HCT116 (cell line): ENCODE results near the gene GAL. TPM values are rescaled to one million over a fixed set of nuclear protein-coding genes. Genes with fewer than 3 reads are reported as not detected.

Experiments used
- ATAC-seq: fragments of 200-7000 bp; cut with Tn5 transposase; 2 replicates; pipeline ENCODE4 v1.9.1; 2020; ENCODE audit warnings: mild to moderate bottlenecking, moderate library complexity
- BruUV-seq: library from RNA; stranded (reverse); fragments of 400-500 nt; replicated peaks from 2 replicates; lab custom pipeline; 2021; lab: Mats Ljungman, UMichigan
- CTCF ChIA-PET: fragments of 300-600 bp; sonication (Branson Sonifier 250); formaldehyde crosslinking; loops from one replicate; lab custom pipeline; 2021; ENCODE audit warnings: antibody characterized with exemption; lab: Charles Lee
- POLR2A ChIA-PET: fragments of 300-600, 350-600 bp; sonication (Branson Sonifier 250); formaldehyde crosslinking; loops from one replicate; lab custom pipeline; 2021; ENCODE audit warnings: antibody characterized with exemption; lab: Charles Lee
- RAD21 ChIA-PET, 2 experiments: fragments of 300-600 bp; sonication (Branson Sonifier 250); formaldehyde crosslinking; loops; one replicate each; lab custom pipeline; 2023; ENCODE audit warnings: low total read pairs in 2 of 2; ENCODE audit not compliant: uncharacterized antibody in 2 of 2, unreplicated experiment in 2 of 2, low non-redundant PET in 1 of 2; lab: Charles Lee
- DNase-seq: peaks from one replicate; pipeline ENCODE4 v3.0.0-alpha.2; 2010; ENCODE audit warnings: low read depth, low spot score
- H2AFZ ChIP-seq: fragments of 200-600 bp; shearing (Covaris generic), sonication (generic); 2 replicates; pipeline ENCODE4 v1.6.1; 2017; ENCODE audit warnings: low read depth, mixed run types, mixed read lengths, antibody characterized with exemption, low read length; ENCODE audit not compliant: poor library complexity, severe bottlenecking
- H3K27ac ChIP-seq: 2 replicates; pipeline ENCODE4 v1.5.1; 2012; ENCODE audit warnings: low read depth, low read length
- H3K27me3 ChIP-seq: fragments of 200-600 bp; sonication (generic); 2 replicates; pipeline ENCODE4 v1.6.1; 2016; ENCODE audit warnings: mixed run types, low read length, mixed read lengths; ENCODE audit not compliant: insufficient read depth
- H3K36me3 ChIP-seq, 2 experiments: fragments of 200-500 bp in 1 of 2; fragments of 200-600 bp in 1 of 2; sonication (Bioruptor generic) in 1 of 2; sonication (generic) in 1 of 2; 2 replicates each; pipeline versions ENCODE4 v1.5.1 to v1.6.1; 2014 to 2016; ENCODE audit warnings: low read length in 2 of 2, inconsistent platforms in 1 of 2, mixed read lengths in 1 of 2, mixed run types in 1 of 2; ENCODE audit not compliant: insufficient read depth in 2 of 2, control insufficient read depth in 1 of 2
- H3K4me1 ChIP-seq, 2 experiments: fragments of 200-600 bp in 1 of 2; sonication (generic) in 1 of 2; 2 replicates each; pipeline versions ENCODE4 v1.5.1 to v1.6.1; 2012 to 2017; ENCODE audit warnings: low read length in 2 of 2, inconsistent platforms in 1 of 2, mild to moderate bottlenecking in 1 of 2, mixed read lengths in 1 of 2, mixed run types in 1 of 2, moderate library complexity in 1 of 2; ENCODE audit not compliant: insufficient read depth in 2 of 2, control insufficient read depth in 1 of 2
- H3K4me2 ChIP-seq: fragments of 200-600 bp; sonication (generic); 2 replicates; pipeline ENCODE4 v1.6.1; 2017; ENCODE audit warnings: mixed run types, low read length, mixed read lengths
- H3K4me3 ChIP-seq, 2 experiments: fragments of 200-600 bp in 1 of 2; sonication (generic) in 1 of 2; replicated peaks in 1 of 2; 2 replicates each; pipeline ENCODE4 v1.5.1; 2011 to 2016; ENCODE audit warnings: low read length in 2 of 2, control low read depth in 1 of 2, low read depth in 1 of 2, mild to moderate bottlenecking in 1 of 2, mixed read lengths in 1 of 2, mixed run types in 1 of 2
- H3K79me2 ChIP-seq: fragments of 200-600 bp; sonication (generic); 2 replicates; pipeline ENCODE4 v1.6.1; 2017; ENCODE audit warnings: mild to moderate bottlenecking, mixed run types, low read length, moderate library complexity, mixed read lengths; ENCODE audit not compliant: insufficient read depth
- H3K9ac ChIP-seq: fragments of 200-600 bp; sonication (generic); 2 replicates; pipeline ENCODE4 v1.6.1; 2016; ENCODE audit warnings: low read length, mixed read lengths
- H3K9me2 ChIP-seq: fragments of 200-600 bp; sonication (generic), shearing (Covaris generic); 2 replicates; pipeline ENCODE4 v1.6.1; 2017; ENCODE audit warnings: mixed run types, mild to moderate bottlenecking, moderate library complexity; ENCODE audit not compliant: insufficient read depth
- H3K9me3 ChIP-seq, 2 experiments: fragments of 200-500 bp in 1 of 2; fragments of 200-600 bp in 1 of 2; sonication (Bioruptor generic) in 1 of 2; sonication (generic) in 1 of 2; 2 replicates each; pipeline ENCODE4 v1.6.1; 2014 to 2017; ENCODE audit warnings: low read length in 2 of 2, mixed read lengths in 2 of 2, inconsistent platforms in 1 of 2, low read depth in 1 of 2, mild to moderate bottlenecking in 1 of 2, mixed run types in 1 of 2, moderate library complexity in 1 of 2; ENCODE audit not compliant: control insufficient read depth in 1 of 2, insufficient read depth in 1 of 2
- H4K20me1 ChIP-seq: fragments of 200-600 bp; sonication (generic), shearing (Covaris generic); 2 replicates; pipeline ENCODE4 v1.6.1; 2017; ENCODE audit warnings: mixed run types, mild to moderate bottlenecking, moderate library complexity; ENCODE audit not compliant: insufficient read depth
- CEBPB ChIP-seq: IDR thresholded peaks from 2 replicates; pipeline ENCODE4 v1.6.1; 2012; ENCODE audit warnings: low read depth
- EGR1 ChIP-seq: IDR thresholded peaks from 2 replicates; pipeline ENCODE4 v1.6.1; 2012; ENCODE audit warnings: low read depth
- FOSL1 ChIP-seq: IDR thresholded peaks from 2 replicates; pipeline ENCODE4 v1.6.1; 2012; ENCODE audit warnings: low read depth
- POLR2A ChIP-seq: IDR thresholded peaks from 2 replicates; pipeline ENCODE4 v1.7.0; 2011; ENCODE audit warnings: borderline replicate concordance; ENCODE audit not compliant: insufficient read depth, insufficient read length; ENCODE audit errors: extremely low read depth
- POLR2AphosphoS5 ChIP-seq: IDR thresholded peaks from 2 replicates; pipeline ENCODE4 v1.6.1; 2011; ENCODE audit warnings: mild to moderate bottlenecking, low read depth, low read length, moderate library complexity
- SIN3A ChIP-seq: IDR thresholded peaks from 2 replicates; pipeline ENCODE4 v1.6.1; 2012; ENCODE audit warnings: low read depth
- ZFX ChIP-seq: fragments of 450-650 bp; IDR thresholded peaks from 2 replicates; pipeline ENCODE4 v1.6.1; 2017
- ZNF274 ChIP-seq: fragments of 200-500 bp; sonication (Bioruptor generic); IDR thresholded peaks from 2 replicates; pipeline ENCODE4 v1.6.1; 2014; ENCODE audit warnings: mild to moderate bottlenecking, low read depth, low read length, inconsistent platforms
- intact Hi-C: fragments of 100-400 bp; cut with micrococcal nuclease; formaldehyde crosslinking; loops from 2 replicates; pipeline ENCODE4 v1.10.0; 2022
- total RNA-seq: library from RNA; stranded (reverse); gene quantifications from one replicate; pipeline ENCODE4 v1.2.1, GENCODE V29; 2021; ENCODE audit not compliant: unreplicated experiment
- TF ChIP-seq, protein P1 (sequence below): IDR thresholded peaks from 2 replicates; pipeline ENCODE4 v1.6.1; 2012; ENCODE audit warnings: low read depth
- TF ChIP-seq, protein P2 (sequence below): IDR thresholded peaks from 2 replicates; pipeline ENCODE4 v1.6.1; 2012
- TF ChIP-seq, protein P3 (sequence below), 3 experiments: fragments of 200-600 bp in 1 of 3; sonication (generic) in 1 of 3; IDR thresholded peaks in 2 of 3; conservative IDR thresholded peaks in 1 of 3; 2 replicates each; pipeline ENCODE4 v1.5.1; 2012 to 2017; ENCODE audit warnings: low read depth in 2 of 3, low read length in 2 of 3, antibody characterized with exemption in 1 of 3, borderline replicate concordance in 1 of 3, control low read depth in 1 of 3, mild to moderate bottlenecking in 1 of 3, mixed read lengths in 1 of 3, mixed run types in 1 of 3, moderate library complexity in 1 of 3; ENCODE audit not compliant: insufficient read depth in 1 of 3

The GAL gene
- total RNA-seq, 1 experiment from 2014 or later, result 83.1 TPM

DNA sequence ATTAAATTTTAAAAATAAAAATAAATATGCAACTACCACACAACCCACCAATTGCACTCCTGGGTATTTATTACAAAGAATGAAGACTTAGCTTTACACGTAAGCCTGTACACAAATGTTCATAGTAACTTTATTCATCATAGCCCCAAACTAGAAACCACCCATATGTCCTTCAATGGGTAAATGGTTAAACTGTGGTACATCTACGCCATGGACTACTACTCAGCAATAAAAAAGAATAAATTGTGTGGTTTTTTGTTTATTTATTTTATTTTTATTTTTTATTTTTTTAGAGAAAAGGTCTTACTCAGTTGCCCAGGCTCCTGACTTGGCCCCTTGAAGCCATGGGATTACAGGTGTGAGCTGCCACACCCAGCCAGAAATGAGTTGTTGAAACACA, 14.6 kb downstream of the GAL start:
- no TSS peak for BruUV-seq
- Histone ChIP-seq H3K4me1 (no peaks in the 10 kb centered on the region), H3K27ac (no peak overlapping the region), H3K9me2 (no peaks in the 10 kb centered on the region), H3K79me2 (no peaks in the 10 kb centered on the region), H3K4me3 (no peak overlapping the region), H2AFZ (no peak overlapping the region), H3K27me3 (no peaks in the 10 kb centered on the region), H3K36me3 (no peaks in the 10 kb centered on the region), H3K9me3 (no peaks in the 10 kb centered on the region; a peak in 1 of 4 replicates), H3K9ac (no peak overlapping the region), H3K4me2 (no peak overlapping the region), H4K20me1 (no peaks in the 10 kb centered on the region)
- TF ChIP-seq, protein P1, sequence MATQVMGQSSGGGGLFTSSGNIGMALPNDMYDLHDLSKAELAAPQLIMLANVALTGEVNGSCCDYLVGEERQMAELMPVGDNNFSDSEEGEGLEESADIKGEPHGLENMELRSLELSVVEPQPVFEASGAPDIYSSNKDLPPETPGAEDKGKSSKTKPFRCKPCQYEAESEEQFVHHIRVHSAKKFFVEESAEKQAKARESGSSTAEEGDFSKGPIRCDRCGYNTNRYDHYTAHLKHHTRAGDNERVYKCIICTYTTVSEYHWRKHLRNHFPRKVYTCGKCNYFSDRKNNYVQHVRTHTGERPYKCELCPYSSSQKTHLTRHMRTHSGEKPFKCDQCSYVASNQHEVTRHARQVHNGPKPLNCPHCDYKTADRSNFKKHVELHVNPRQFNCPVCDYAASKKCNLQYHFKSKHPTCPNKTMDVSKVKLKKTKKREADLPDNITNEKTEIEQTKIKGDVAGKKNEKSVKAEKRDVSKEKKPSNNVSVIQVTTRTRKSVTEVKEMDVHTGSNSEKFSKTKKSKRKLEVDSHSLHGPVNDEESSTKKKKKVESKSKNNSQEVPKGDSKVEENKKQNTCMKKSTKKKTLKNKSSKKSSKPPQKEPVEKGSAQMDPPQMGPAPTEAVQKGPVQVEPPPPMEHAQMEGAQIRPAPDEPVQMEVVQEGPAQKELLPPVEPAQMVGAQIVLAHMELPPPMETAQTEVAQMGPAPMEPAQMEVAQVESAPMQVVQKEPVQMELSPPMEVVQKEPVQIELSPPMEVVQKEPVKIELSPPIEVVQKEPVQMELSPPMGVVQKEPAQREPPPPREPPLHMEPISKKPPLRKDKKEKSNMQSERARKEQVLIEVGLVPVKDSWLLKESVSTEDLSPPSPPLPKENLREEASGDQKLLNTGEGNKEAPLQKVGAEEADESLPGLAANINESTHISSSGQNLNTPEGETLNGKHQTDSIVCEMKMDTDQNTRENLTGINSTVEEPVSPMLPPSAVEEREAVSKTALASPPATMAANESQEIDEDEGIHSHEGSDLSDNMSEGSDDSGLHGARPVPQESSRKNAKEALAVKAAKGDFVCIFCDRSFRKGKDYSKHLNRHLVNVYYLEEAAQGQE, result no peak
- TF ChIP-seq POLR2AphosphoS5, result no peak
- DNase-seq (no peak), ATAC-seq (no peak)
- intact Hi-C loops, result no loop called here
- ChIA-PET CTCF (no interaction called here), POLR2A (no interaction called here), RAD21 (no interaction called here)

DNA sequence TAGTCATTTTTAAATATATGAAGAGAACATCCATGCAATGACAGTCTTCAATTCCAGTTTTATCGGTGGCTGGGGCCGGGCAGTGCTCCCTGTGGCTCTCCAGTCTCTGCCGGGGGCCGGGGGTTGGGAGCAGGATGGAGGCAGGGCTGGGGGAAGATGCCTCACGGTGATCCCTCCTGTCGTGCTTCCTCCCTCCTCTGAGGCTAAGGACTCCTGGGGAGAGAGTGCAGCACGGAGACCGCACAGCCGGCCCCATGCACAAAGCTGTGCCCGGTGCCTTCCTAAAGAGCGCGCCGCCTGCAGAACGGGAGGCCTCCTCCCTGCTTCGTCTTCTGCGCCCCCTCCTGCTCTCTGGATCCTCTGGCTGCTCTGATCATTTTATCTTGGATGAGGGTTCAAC, 20.5 kb downstream of the GAL start:
- H3K4me2 ChIP-seq, result no peak overlapping the region
- no peaks in the 10 kb centered on the region for H3K9me3 ChIP-seq
- H3K4me3 ChIP-seq, result no peak overlapping the region
- ChIA-PET RAD21 (no interaction called here), POLR2A (no interaction called here), CTCF (no interaction called here)
- no peaks in the 10 kb centered on the region for H3K9me2 ChIP-seq
- no peaks in the 10 kb centered on the region for H4K20me1 ChIP-seq
- intact Hi-C loops, result no loop called here
- DNase-seq, result no peak
- no peaks in the 10 kb centered on the region for H3K27me3 ChIP-seq
- no peak overlapping the region for H3K27ac ChIP-seq
- H3K4me1 ChIP-seq, result no peaks in the 10 kb centered on the region
- H2AFZ ChIP-seq, result no peak overlapping the region
- H3K79me2 ChIP-seq, result no peaks in the 10 kb centered on the region
- no peak overlapping the region for H3K9ac ChIP-seq
- no peak for ATAC-seq
- no TSS peak for BruUV-seq
- no peaks in the 10 kb centered on the region for H3K36me3 ChIP-seq
- TF ChIP-seq ZNF274 (no peak), EGR1 (no peak), FOSL1 (no peak), POLR2AphosphoS5 (no peak), CEBPB (no peak), SIN3A (no peak), ZFX (no peak), POLR2A (no peak)
- TF ChIP-seq, protein P2, sequence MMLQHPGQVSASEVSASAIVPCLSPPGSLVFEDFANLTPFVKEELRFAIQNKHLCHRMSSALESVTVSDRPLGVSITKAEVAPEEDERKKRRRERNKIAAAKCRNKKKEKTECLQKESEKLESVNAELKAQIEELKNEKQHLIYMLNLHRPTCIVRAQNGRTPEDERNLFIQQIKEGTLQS, result no peak
- TF ChIP-seq, protein P1, result no peak
- TF ChIP-seq, protein P3, sequence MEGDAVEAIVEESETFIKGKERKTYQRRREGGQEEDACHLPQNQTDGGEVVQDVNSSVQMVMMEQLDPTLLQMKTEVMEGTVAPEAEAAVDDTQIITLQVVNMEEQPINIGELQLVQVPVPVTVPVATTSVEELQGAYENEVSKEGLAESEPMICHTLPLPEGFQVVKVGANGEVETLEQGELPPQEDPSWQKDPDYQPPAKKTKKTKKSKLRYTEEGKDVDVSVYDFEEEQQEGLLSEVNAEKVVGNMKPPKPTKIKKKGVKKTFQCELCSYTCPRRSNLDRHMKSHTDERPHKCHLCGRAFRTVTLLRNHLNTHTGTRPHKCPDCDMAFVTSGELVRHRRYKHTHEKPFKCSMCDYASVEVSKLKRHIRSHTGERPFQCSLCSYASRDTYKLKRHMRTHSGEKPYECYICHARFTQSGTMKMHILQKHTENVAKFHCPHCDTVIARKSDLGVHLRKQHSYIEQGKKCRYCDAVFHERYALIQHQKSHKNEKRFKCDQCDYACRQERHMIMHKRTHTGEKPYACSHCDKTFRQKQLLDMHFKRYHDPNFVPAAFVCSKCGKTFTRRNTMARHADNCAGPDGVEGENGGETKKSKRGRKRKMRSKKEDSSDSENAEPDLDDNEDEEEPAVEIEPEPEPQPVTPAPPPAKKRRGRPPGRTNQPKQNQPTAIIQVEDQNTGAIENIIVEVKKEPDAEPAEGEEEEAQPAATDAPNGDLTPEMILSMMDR (IDR thresholded peaks at IDR 0.05 in 2 of 3, conservative IDR thresholded peaks at IDR 0.05 in 1 of 3; ENCODE audit: borderline replicate concordance in 1 of 3, insufficient read depth in 1 of 3, low read depth in 2 of 3, low read length in 2 of 3), result no peak
